GM23338 (cell line): ENCODE results near the gene SERPINA7. TPM values are rescaled to one million over a fixed set of nuclear protein-coding genes. Genes with fewer than 3 reads are reported as not detected.

ENCODE experiments used
- ATAC-seq: fragments of 200-7000 bp; cut with Tn5 transposase; 3 replicates; pipeline ENCODE4 v1.9.1; 2020
- DNase-seq: peaks from one replicate; pipeline ENCODE4 v3.0.0-alpha.2; 2015; ENCODE audit warnings: low spot score
- H2AFZ ChIP-seq: fragments of 200-600 bp; sonication (generic); 2 replicates; pipeline ENCODE4 v1.8.0; 2016; ENCODE audit warnings: antibody characterized with exemption, mild to moderate bottlenecking, moderate library complexity
- H3F3A ChIP-seq: fragments of 200-600 bp; sonication (generic); replicated peaks from 2 replicates; pipeline ENCODE4 v1.8.0; 2017; ENCODE audit warnings: antibody characterized with exemption, mixed run types, low read depth
- H3K27ac ChIP-seq: fragments of 200-600 bp; sonication (generic); 2 replicates; pipeline ENCODE4 v1.6.1; 2016; ENCODE audit warnings: low read depth
- H3K27me3 ChIP-seq: fragments of 200-600 bp; sonication (generic); 2 replicates; pipeline ENCODE4 v1.8.0; 2016; ENCODE audit warnings: mild to moderate bottlenecking, mixed run types, moderate library complexity; ENCODE audit not compliant: insufficient read depth
- H3K36me3 ChIP-seq: fragments of 200-600 bp; sonication (generic); 2 replicates; pipeline ENCODE4 v1.8.0; 2016; ENCODE audit warnings: mild to moderate bottlenecking; ENCODE audit not compliant: insufficient read depth
- H3K4me1 ChIP-seq: fragments of 200-600 bp; sonication (generic); 2 replicates; pipeline ENCODE4 v1.8.0; 2016; ENCODE audit warnings: mild to moderate bottlenecking, moderate library complexity; ENCODE audit not compliant: insufficient read depth
- H3K4me2 ChIP-seq: fragments of 200-600 bp; sonication (generic); 2 replicates; pipeline ENCODE4 v1.7.1; 2017; ENCODE audit warnings: mixed run types
- H3K4me3 ChIP-seq: fragments of 200-600 bp; sonication (generic); 2 replicates; pipeline ENCODE4 v1.6.1; 2016; ENCODE audit warnings: mixed run types
- H3K79me2 ChIP-seq: fragments of 200-600 bp; sonication (generic); replicated peaks from 2 replicates; pipeline ENCODE4 v1.8.0; 2017; ENCODE audit warnings: mild to moderate bottlenecking; ENCODE audit not compliant: insufficient read depth
- H3K9me2 ChIP-seq: fragments of 200-600 bp; sonication (generic); 2 replicates; pipeline ENCODE4 v1.8.0; 2017; ENCODE audit not compliant: insufficient read depth
- H4K20me1 ChIP-seq: fragments of 200-600 bp; sonication (generic); replicated peaks from 2 replicates; pipeline ENCODE4 v1.8.0; 2017; ENCODE audit warnings: mild to moderate bottlenecking; ENCODE audit not compliant: insufficient read depth
- H3K27ac Mint-ChIP-seq: 2 replicates; pipeline ENCODE4 v1.8.0; 2020; ENCODE audit warnings: inconsistent platforms, mild to moderate bottlenecking, moderate library complexity, mixed read lengths
- H3K27me3 Mint-ChIP-seq: 3 replicates; pipeline ENCODE4 v1.8.0; 2022; ENCODE audit warnings: low read depth, mild to moderate bottlenecking, moderate library complexity, mixed read lengths, inconsistent platforms; ENCODE audit not compliant: insufficient read depth, poor library complexity
- H3K36me3 Mint-ChIP-seq: 3 replicates; pipeline ENCODE4 v1.8.0; 2021; ENCODE audit warnings: low read depth, mild to moderate bottlenecking, inconsistent platforms, moderate library complexity, mixed read lengths
- H3K4me1 Mint-ChIP-seq: 3 replicates; pipeline ENCODE4 v1.8.0; 2020; ENCODE audit warnings: mild to moderate bottlenecking, inconsistent platforms, mixed read lengths
- H3K4me3 Mint-ChIP-seq: 3 replicates; pipeline ENCODE4 v1.8.0; 2021; ENCODE audit warnings: moderate library complexity, mild to moderate bottlenecking, inconsistent platforms, mixed read lengths
- H3K9me3 Mint-ChIP-seq: 3 replicates; pipeline ENCODE4 v1.8.0; 2020; ENCODE audit warnings: moderate library complexity, mild to moderate bottlenecking, inconsistent platforms, mixed read lengths
- CREB1 ChIP-seq: fragments of 250-450 bp; sonication (Bioruptor Pico); IDR thresholded peaks from 2 replicates; pipeline ENCODE4 v1.5.0; 2020; ENCODE audit warnings: low read depth, mild to moderate bottlenecking, moderate library complexity
- EZH2 ChIP-seq: fragments of 200-600 bp; sonication (generic); IDR thresholded peaks from one replicate; pipeline ENCODE4 v1.8.0; 2017; ENCODE audit warnings: antibody characterized with exemption, mild to moderate bottlenecking, low read depth; ENCODE audit not compliant: unreplicated experiment
- EZH2phosphoT487 ChIP-seq: fragments of 200-600 bp; sonication (generic); IDR thresholded peaks from one replicate; pipeline ENCODE4 v1.8.1; 2018; ENCODE audit warnings: antibody characterized with exemption; ENCODE audit not compliant: unreplicated experiment
- JUNB ChIP-seq: IDR thresholded peaks from one replicate; pipeline ENCODE4 v1.6.1; 2016; ENCODE audit warnings: antibody characterized with exemption; ENCODE audit not compliant: unreplicated experiment
- POLR2AphosphoS5 ChIP-seq: IDR thresholded peaks from 2 replicates; pipeline ENCODE4 v1.6.1; 2016; ENCODE audit warnings: antibody characterized with exemption, low read depth
- REST ChIP-seq: IDR thresholded peaks from one replicate; pipeline ENCODE4 v1.6.1; 2018; ENCODE audit warnings: antibody characterized with exemption; ENCODE audit not compliant: unreplicated experiment
- STAT1 ChIP-seq: IDR thresholded peaks from one replicate; pipeline ENCODE4 v1.6.1; 2016; ENCODE audit warnings: antibody characterized with exemption; ENCODE audit not compliant: unreplicated experiment
- ZNF114 ChIP-seq: fragments of 250-450 bp; sonication (Bioruptor Pico); IDR thresholded peaks from 2 replicates; pipeline ENCODE4 v1.5.0; 2020; ENCODE audit warnings: mild to moderate bottlenecking, moderate library complexity
- ZNF331 ChIP-seq: fragments of 250-450 bp; sonication (Bioruptor Pico); IDR thresholded peaks from 2 replicates; pipeline ENCODE4 v1.5.0; 2020; ENCODE audit warnings: low read depth, mild to moderate bottlenecking, moderate library complexity
- ZNF462 ChIP-seq: fragments of 250-450 bp; sonication (Bioruptor Pico); IDR thresholded peaks from 2 replicates; pipeline ENCODE4 v1.5.0; 2020; ENCODE audit warnings: mild to moderate bottlenecking, moderate library complexity
- long read RNA-seq: library from polyadenylated mRNA; unstranded; transcript quantifications from one replicate; pipeline ENCODE4 v2.0.0, GENCODE V29; 2020; ENCODE audit not compliant: unreplicated experiment
- polyA plus RNA-seq: library from polyadenylated mRNA; unstranded; fragments of >200 nt; fragmentation: Nextera tagmentation; extraction: Ambion mirVana; gene quantifications from 2 replicates; pipeline ENCODE4 v1.2.1, GENCODE V29; 2016
- total RNA-seq: library from RNA; depleted of rRNA; stranded (reverse); fragments of >200 nt; shearing (Covaris generic); gene quantifications from 2 replicates; pipeline ENCODE4 v1.2.3, GENCODE V29; 2014; rRNA removed
- TF ChIP-seq, protein P1 (sequence below): IDR thresholded peaks from 2 replicates; pipeline ENCODE4 v1.6.1; 2016; ENCODE audit warnings: antibody characterized with exemption
- TF ChIP-seq, protein P2 (sequence below), 2 experiments: fragments of 200-600 bp in 1 of 2; sonication (generic) in 1 of 2; conservative IDR thresholded peaks; 2 replicates each; pipeline versions ENCODE4 v1.5.1 to v1.6.1; 2016 to 2017; ENCODE audit warnings: antibody characterized with exemption in 2 of 2, low read depth in 2 of 2, mild to moderate bottlenecking in 2 of 2, moderate library complexity in 1 of 2

Gene SERPINA7, protein sequence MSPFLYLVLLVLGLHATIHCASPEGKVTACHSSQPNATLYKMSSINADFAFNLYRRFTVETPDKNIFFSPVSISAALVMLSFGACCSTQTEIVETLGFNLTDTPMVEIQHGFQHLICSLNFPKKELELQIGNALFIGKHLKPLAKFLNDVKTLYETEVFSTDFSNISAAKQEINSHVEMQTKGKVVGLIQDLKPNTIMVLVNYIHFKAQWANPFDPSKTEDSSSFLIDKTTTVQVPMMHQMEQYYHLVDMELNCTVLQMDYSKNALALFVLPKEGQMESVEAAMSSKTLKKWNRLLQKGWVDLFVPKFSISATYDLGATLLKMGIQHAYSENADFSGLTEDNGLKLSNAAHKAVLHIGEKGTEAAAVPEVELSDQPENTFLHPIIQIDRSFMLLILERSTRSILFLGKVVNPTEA
- total RNA-seq (not detected in 2 replicates), polyA plus RNA-seq (not detected in 2 replicates)
- long read RNA-seq, result 0 reads

DNA sequence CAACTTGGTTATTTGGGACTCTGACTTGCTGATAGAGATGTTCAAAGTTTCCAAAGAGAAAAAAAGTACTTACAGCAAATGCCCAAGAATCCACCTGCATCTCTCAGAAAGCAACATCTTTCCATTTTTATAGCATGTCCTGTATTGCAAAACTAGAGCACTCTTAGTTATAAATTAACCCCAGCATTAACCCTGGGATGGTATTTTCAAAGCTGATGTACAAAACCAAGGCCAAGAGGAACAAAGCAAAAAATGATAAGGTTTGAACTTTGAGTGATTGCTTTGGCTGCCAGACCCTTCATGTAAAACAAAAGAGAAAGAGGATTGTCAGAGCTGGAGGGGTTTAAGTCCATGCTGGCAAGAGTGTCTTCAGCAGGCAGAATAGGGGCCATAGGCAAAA, at the start of gene SERPINA7:
TSS of gene SERPINA7 (minus strand) at position 103 of the 400 bp plus-strand sequence. CDS start 1,669 bp downstream, outside the sequence.
- DNase-seq (no peak), ATAC-seq (no peak)
- no peaks in the 10 kb centered on the region for H3K4me1 ChIP-seq
- H3F3A ChIP-seq, result no peaks in the 10 kb centered on the region
- no peaks in the 10 kb centered on the region for H3K79me2 ChIP-seq
- TF ChIP-seq CREB1 (CRISPR knock-in tag), result no peak
- TF ChIP-seq REST, result no peak
- no peak for TF ChIP-seq ZNF462 (CRISPR knock-in tag)
- no peak for TF ChIP-seq STAT1
- TF ChIP-seq ZNF331, result no peak
- no peak for TF ChIP-seq ZNF114 (CRISPR knock-in tag)
- TF ChIP-seq POLR2AphosphoS5, result no peak
- TF ChIP-seq EZH2phosphoT487, result no peak
- TF ChIP-seq, protein P1, sequence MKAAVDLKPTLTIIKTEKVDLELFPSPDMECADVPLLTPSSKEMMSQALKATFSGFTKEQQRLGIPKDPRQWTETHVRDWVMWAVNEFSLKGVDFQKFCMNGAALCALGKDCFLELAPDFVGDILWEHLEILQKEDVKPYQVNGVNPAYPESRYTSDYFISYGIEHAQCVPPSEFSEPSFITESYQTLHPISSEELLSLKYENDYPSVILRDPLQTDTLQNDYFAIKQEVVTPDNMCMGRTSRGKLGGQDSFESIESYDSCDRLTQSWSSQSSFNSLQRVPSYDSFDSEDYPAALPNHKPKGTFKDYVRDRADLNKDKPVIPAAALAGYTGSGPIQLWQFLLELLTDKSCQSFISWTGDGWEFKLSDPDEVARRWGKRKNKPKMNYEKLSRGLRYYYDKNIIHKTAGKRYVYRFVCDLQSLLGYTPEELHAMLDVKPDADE, result no peak
- no peak for TF ChIP-seq EZH2
- TF ChIP-seq JUNB, result no peak
- TF ChIP-seq, protein P2, sequence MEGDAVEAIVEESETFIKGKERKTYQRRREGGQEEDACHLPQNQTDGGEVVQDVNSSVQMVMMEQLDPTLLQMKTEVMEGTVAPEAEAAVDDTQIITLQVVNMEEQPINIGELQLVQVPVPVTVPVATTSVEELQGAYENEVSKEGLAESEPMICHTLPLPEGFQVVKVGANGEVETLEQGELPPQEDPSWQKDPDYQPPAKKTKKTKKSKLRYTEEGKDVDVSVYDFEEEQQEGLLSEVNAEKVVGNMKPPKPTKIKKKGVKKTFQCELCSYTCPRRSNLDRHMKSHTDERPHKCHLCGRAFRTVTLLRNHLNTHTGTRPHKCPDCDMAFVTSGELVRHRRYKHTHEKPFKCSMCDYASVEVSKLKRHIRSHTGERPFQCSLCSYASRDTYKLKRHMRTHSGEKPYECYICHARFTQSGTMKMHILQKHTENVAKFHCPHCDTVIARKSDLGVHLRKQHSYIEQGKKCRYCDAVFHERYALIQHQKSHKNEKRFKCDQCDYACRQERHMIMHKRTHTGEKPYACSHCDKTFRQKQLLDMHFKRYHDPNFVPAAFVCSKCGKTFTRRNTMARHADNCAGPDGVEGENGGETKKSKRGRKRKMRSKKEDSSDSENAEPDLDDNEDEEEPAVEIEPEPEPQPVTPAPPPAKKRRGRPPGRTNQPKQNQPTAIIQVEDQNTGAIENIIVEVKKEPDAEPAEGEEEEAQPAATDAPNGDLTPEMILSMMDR (conservative IDR thresholded peaks at IDR 0.05; ENCODE audit: low read depth in 2 of 2), result no peak
- H3K27me3 ChIP-seq, result no peaks in the 10 kb centered on the region
- H3K4me3 Mint-ChIP-seq, result no peak within 1 kb of the TSS
- peaks cover 13% of the 10 kb centered on the region; the same call in 2 of the 3 replicates for H3K9me3 Mint-ChIP-seq
- H4K20me1 ChIP-seq, result no peaks in the 10 kb centered on the region
- no peak within 1 kb of the TSS for H3K27ac ChIP-seq
- H3K36me3 ChIP-seq, result no peaks in the 10 kb centered on the region
- H3K4me1 Mint-ChIP-seq, result no peaks in the 10 kb centered on the region
- H3K4me2 ChIP-seq, result no peak within 1 kb of the TSS
- no peaks in the 10 kb centered on the region for H3K9me2 ChIP-seq
- no peak within 1 kb of the TSS for H2AFZ ChIP-seq
- no peaks in the 10 kb centered on the region for H3K36me3 Mint-ChIP-seq
- no peak within 1 kb of the TSS for H3K4me3 ChIP-seq
- H3K27me3 Mint-ChIP-seq, result no peaks in the 10 kb centered on the region
- H3K27ac Mint-ChIP-seq, result no peak within 1 kb of the TSS
